Fibroblast of gingiva (primary cell): ENCODE measurements around the gene RAB1A.
"Not testable (repeated sequence)": the region's sequence is repeated elsewhere in the genome, so short reads cannot be mapped to it uniquely, and the experiment has no call there.

Experiments used
- DNase-seq: peaks from one replicate; pipeline ENCODE4 v3.0.0-alpha.2; 2011; ENCODE audit warnings: low read depth

RAB1A gene

GRCh38 chr2:65129826-65130663 lies at the start of gene RAB1A:
Gene RAB1A (minus strand): TSS chr2:65130106. CDS start chr2:65129915, 191 bp downstream.
- peak; percentile 100 for DNase-seq

GRCh38 chr2:65177751-65178442 lies 48.0 kb upstream of the RAB1A start:
- no peak for DNase-seq

GRCh38 chr2:65175894-65176530 lies 46.1 kb upstream of the RAB1A start:
- no peak for DNase-seq

GRCh38 chr2:65174031-65174430 lies 44.1 kb upstream of the RAB1A start:
- DNase-seq, result not testable (repeated sequence)

- no peak for DNase-seq
Measured at GRCh38 chr2:65172994-65173790, 43.3 kb upstream of the RAB1A start.

- DNase-seq, result not testable (repeated sequence)
Measured at GRCh38 chr2:65170611-65171477, 40.9 kb upstream of the RAB1A start.

- DNase-seq, result no peak
Measured at GRCh38 chr2:65169760-65170136, 39.8 kb upstream of the RAB1A start.

- no peak for DNase-seq
Measured at GRCh38 chr2:65165558-65165957, 35.7 kb upstream of the RAB1A start.

GRCh38 chr2:65164426-65164891 lies 34.6 kb upstream of the RAB1A start:
- DNase-seq, result no peak

GRCh38 chr2:65161551-65162100 lies 31.7 kb upstream of the RAB1A start:
- peak; percentile 35 for DNase-seq

- no peak for DNase-seq
Measured at GRCh38 chr2:65159906-65160305, 30.0 kb upstream of the RAB1A start.

- no peak for DNase-seq
Measured at GRCh38 chr2:65159261-65159660, 29.4 kb upstream of the RAB1A start.

GRCh38 chr2:65158557-65158956 lies 28.7 kb upstream of the RAB1A start:
- DNase-seq, result no peak

- DNase-seq, result not testable (repeated sequence)
Measured at GRCh38 chr2:65157856-65158255, 27.9 kb upstream of the RAB1A start.

GRCh38 chr2:65156041-65156440 lies 26.1 kb upstream of the RAB1A start:
- no peak for DNase-seq

GRCh38 chr2:65153515-65153914 lies 23.6 kb upstream of the RAB1A start:
- DNase-seq, result no peak

GRCh38 chr2:65146078-65146477 lies 16.2 kb upstream of the RAB1A start:
- DNase-seq, result no peak

- DNase-seq, result no peak
Measured at GRCh38 chr2:65144571-65144970, 14.7 kb upstream of the RAB1A start.

GRCh38 chr2:65142515-65142914 lies 12.6 kb upstream of the RAB1A start:
- no peak for DNase-seq

- DNase-seq, result no peak
Measured at GRCh38 chr2:65137197-65137775, 7.4 kb upstream of the RAB1A start.
